Hepatocyte (in vitro differentiated cells): Measurements from ENCODE around the gene MEIS1. TPM values are rescaled to one million over a fixed set of nuclear protein-coding genes. Genes with fewer than 3 reads are reported as not detected.

Source experiments
- DNase-seq: peaks from one replicate; pipeline ENCODE4 v3.0.0-alpha.2; 2016; ENCODE audit warnings: low spot score
- H2AFZ ChIP-seq: fragments of 200-600 bp; sonication (generic); 2 replicates; pipeline ENCODE4 v1.6.0; 2016; ENCODE audit warnings: antibody characterized with exemption, mild to moderate bottlenecking
- H3K27ac ChIP-seq: fragments of 200-600 bp; sonication (generic); 2 replicates; pipeline ENCODE4 v1.5.1; 2016; ENCODE audit warnings: mild to moderate bottlenecking
- H3K27me3 ChIP-seq: fragments of 200-600 bp; sonication (generic); 2 replicates; pipeline ENCODE4 v1.6.1; 2016
- H3K36me3 ChIP-seq: fragments of 200-600 bp; sonication (generic); replicated peaks from 2 replicates; pipeline ENCODE4 v1.5.1; 2016; ENCODE audit warnings: low read depth; ENCODE audit not compliant: insufficient read depth
- H3K4me1 ChIP-seq: fragments of 200-600 bp; sonication (generic); 2 replicates; pipeline ENCODE4 v1.5.1; 2016; ENCODE audit warnings: mild to moderate bottlenecking, moderate library complexity; ENCODE audit not compliant: insufficient read depth
- H3K4me2 ChIP-seq: fragments of 200-600 bp; sonication (generic); 2 replicates; pipeline ENCODE4 v1.6.0; 2016
- H3K4me3 ChIP-seq: fragments of 200-600 bp; sonication (generic); 2 replicates; pipeline ENCODE4 v1.5.1; 2016; ENCODE audit warnings: mild to moderate bottlenecking
- H3K79me2 ChIP-seq: fragments of 200-600 bp; sonication (generic); 2 replicates; pipeline ENCODE4 v1.6.0; 2017; ENCODE audit warnings: mild to moderate bottlenecking
- H3K9me2 ChIP-seq: fragments of 200-600 bp; sonication (generic); replicated peaks from 2 replicates; pipeline ENCODE4 v1.6.0; 2017; ENCODE audit warnings: mild to moderate bottlenecking; ENCODE audit not compliant: insufficient read depth
- H3K9me3 ChIP-seq: fragments of 200-600 bp; sonication (generic); 2 replicates; pipeline ENCODE4 v1.5.1; 2016; ENCODE audit warnings: low read depth, mild to moderate bottlenecking
- H4K20me1 ChIP-seq: fragments of 200-600 bp; sonication (generic); 2 replicates; pipeline ENCODE4 v1.6.0; 2016; ENCODE audit warnings: mild to moderate bottlenecking; ENCODE audit not compliant: insufficient read depth, poor library complexity, severe bottlenecking
- CTCF ChIP-seq: fragments of 200-600 bp; sonication (generic); IDR thresholded peaks from 2 replicates; pipeline ENCODE4 v1.5.1; 2016; ENCODE audit warnings: antibody characterized with exemption, mild to moderate bottlenecking; ENCODE audit not compliant: poor library complexity
- EZH2 ChIP-seq: fragments of 200-600 bp; sonication (generic); IDR thresholded peaks from 2 replicates; pipeline ENCODE4 v1.6.1; 2016; ENCODE audit warnings: antibody characterized with exemption, mild to moderate bottlenecking, borderline replicate concordance
- EZH2phosphoT487 ChIP-seq: fragments of 200-600 bp; sonication (generic); IDR thresholded peaks from one replicate; pipeline ENCODE4 v1.6.1; 2018; ENCODE audit warnings: antibody characterized with exemption, mild to moderate bottlenecking, low read depth, moderate library complexity; ENCODE audit not compliant: unreplicated experiment, severe bottlenecking
- WGBS: methylation state at CpG from one replicate; pipeline ENCODE4 v1.1.6; 2016; ENCODE audit warnings: low lambda C conversion rate; ENCODE audit errors: missing lambda C conversion rate; 5-methylcytosine and 5-hydroxymethylcytosine counted together
- polyA plus RNA-seq: library from polyadenylated mRNA; unstranded; fragments of >200 nt; fragmentation: Nextera tagmentation; extraction: Ambion mirVana; gene quantifications from 2 replicates; pipeline ENCODE4 v1.2.1, GENCODE V29; 2016
- total RNA-seq: library from RNA; depleted of rRNA; stranded (reverse); fragments of >200 nt; gene quantifications from 2 replicates; pipeline ENCODE4 v1.2.3, GENCODE V29; 2014

MEIS1 gene
- total and polyA plus RNA-seq, 2 experiments from 2014 or later = 29.6 to 35.5 TPM

- H3K4me3 ChIP-seq = no peak overlapping the region
- no peak overlapping the region for H3K27ac ChIP-seq
- TF ChIP-seq EZH2phosphoT487 = no peak
- TF ChIP-seq EZH2 = no peak
- no peak for TF ChIP-seq CTCF
- H3K9me2 ChIP-seq = no peaks in the 10 kb centered on the region
- H3K4me2 ChIP-seq = no peak overlapping the region
- H4K20me1 ChIP-seq = no peaks in the 10 kb centered on the region
- no peaks in the 10 kb centered on the region for H3K27me3 ChIP-seq
- H3K9me3 ChIP-seq = no peaks in the 10 kb centered on the region
- H2AFZ ChIP-seq = no peak overlapping the region
- peaks cover 17% of the 10 kb centered on the region for H3K79me2 ChIP-seq
- H3K4me1 ChIP-seq = peaks cover 6% of the 10 kb centered on the region
- no peaks in the 10 kb centered on the region for H3K36me3 ChIP-seq
- 63% methylated on average over 2 of the region's 2 CpGs for WGBS
- no peak for DNase-seq
These were observed 112.2 kb downstream of the MEIS1 start for GRCh38 chr2:66547118-66547517.

- no peak overlapping the region for H3K4me2 ChIP-seq
- peaks cover 6% of the 10 kb centered on the region for H3K4me1 ChIP-seq
- H3K79me2 ChIP-seq = peaks cover 14% of the 10 kb centered on the region
- no peaks in the 10 kb centered on the region for H3K27me3 ChIP-seq
- H2AFZ ChIP-seq = no peak overlapping the region
- H3K9me3 ChIP-seq = no peaks in the 10 kb centered on the region
- H3K9me2 ChIP-seq = no peaks in the 10 kb centered on the region
- no peak overlapping the region for H3K27ac ChIP-seq
- H4K20me1 ChIP-seq = no peaks in the 10 kb centered on the region
- no peak for DNase-seq
- TF ChIP-seq EZH2 (no peak), CTCF (no peak), EZH2phosphoT487 (no peak)
- no peaks in the 10 kb centered on the region for H3K36me3 ChIP-seq
- no peak overlapping the region for H3K4me3 ChIP-seq
- 72% methylated on average over 2 of the region's 2 CpGs for WGBS
These were observed 113.0 kb downstream of the MEIS1 start for GRCh38 chr2:66547887-66548286.

- no peak for DNase-seq
- Histone ChIP-seq H3K36me3 (no peaks in the 10 kb centered on the region), H3K4me1 (peaks cover 12% of the 10 kb centered on the region), H3K27ac (no peak overlapping the region), H3K9me3 (no peaks in the 10 kb centered on the region), H3K9me2 (no peaks in the 10 kb centered on the region), H4K20me1 (no peaks in the 10 kb centered on the region), H3K27me3 (no peaks in the 10 kb centered on the region), H3K79me2 (peaks cover 11% of the 10 kb centered on the region), H3K4me3 (no peak overlapping the region), H3K4me2 (no peak overlapping the region), H2AFZ (no peak overlapping the region)
- 86% methylated on average over 3 of the region's 3 CpGs for WGBS
- TF ChIP-seq CTCF (no peak), EZH2 (no peak), EZH2phosphoT487 (no peak)
These were observed 113.5 kb downstream of the MEIS1 start for GRCh38 chr2:66548422-66548821.

- DNase-seq = no peak
- Histone ChIP-seq H3K4me2 (no peak overlapping the region), H3K9me3 (no peaks in the 10 kb centered on the region), H3K27ac (no peak overlapping the region), H3K36me3 (no peaks in the 10 kb centered on the region), H2AFZ (no peak overlapping the region), H3K4me3 (no peak overlapping the region), H3K4me1 (peaks cover 13% of the 10 kb centered on the region), H3K27me3 (no peaks in the 10 kb centered on the region), H3K79me2 (peaks cover 9% of the 10 kb centered on the region), H3K9me2 (no peaks in the 10 kb centered on the region), H4K20me1 (no peaks in the 10 kb centered on the region)
- whole genome bisulfite sequencing = 100% methylated on average over 1 of the region's 1 CpG
- TF ChIP-seq EZH2phosphoT487 = no peak
- TF ChIP-seq CTCF = no peak
- TF ChIP-seq EZH2 = no peak
These were observed 115.9 kb downstream of the MEIS1 start for GRCh38 chr2:66550826-66551225.
